Measurements from ENCODE around the gene PCSK4.

Gene PCSK4

DNA sequence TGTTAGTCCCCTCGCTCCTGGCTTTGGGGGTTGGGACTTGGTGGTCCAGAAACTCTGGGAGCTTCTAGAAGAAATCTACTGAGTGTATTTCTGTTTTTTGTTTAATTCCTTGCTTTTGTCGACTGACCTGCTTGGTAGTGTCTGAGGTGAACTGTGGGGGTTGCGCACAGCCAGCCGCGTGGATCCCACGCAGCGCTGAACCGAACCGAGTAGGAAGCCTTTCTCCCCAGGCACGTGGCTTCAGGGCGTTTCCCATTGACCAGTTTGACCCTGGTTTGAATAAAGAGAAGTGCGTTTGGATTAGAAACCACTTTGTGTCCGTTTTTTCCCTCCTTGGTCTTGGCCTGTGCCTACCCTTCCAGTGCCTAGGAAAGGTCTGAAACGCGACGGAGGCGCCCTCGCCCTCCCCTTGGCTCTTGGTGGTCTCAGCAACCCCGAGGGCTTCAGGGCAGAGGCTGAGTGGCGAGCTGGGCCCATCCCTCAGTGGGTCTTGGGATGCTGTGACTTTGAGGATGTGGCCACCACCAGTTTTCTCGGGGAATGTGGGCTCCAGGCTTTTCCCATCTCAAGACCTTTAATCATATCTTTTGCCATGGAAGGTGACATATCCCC is 54.7 kb downstream of the PCSK4 start:
- DNase-seq: no peak

DNA sequence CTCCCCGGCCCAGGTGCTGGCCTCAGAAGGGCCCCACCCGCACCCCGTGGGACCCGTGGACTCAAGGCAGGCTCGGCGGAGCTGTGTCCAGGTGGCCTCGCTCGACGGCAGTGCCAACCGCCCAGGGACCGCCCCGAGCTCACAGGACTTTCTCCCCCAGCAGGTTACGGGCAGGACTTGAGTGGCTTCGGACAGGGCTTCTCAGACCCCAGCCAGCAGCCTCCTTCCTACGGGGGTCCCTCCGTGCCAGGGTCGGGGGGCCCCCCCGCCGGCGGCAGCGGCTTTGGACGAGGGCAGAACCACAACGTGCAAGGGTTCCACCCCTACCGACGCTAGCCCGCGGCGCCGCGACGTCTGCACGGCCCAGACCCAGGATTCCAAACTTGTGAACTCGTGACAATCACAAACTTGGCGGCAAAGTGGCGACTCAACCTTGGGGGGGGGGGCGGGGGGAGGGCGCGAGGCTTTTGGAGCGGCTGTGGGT is 55.5 kb downstream of the PCSK4 start:
- DNase-seq: no peak

DNA sequence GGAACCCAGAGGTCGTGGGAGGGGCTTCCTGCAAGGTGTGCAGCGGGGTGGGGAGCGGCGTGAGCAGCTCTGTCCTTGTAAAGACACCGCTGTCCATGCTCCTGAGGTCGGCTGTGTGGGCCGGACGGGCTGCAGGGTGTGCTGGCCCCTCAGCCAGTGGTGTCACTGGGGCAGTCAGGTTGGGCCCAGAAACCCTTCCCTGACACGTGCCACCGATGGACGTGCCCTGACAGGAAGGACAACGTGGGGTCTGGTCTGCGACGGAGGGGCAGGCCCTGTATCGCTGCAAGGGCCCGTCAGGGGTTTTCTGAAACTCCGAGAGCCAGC is 56.1 kb downstream of the PCSK4 start:
- DNase-seq: no peak

DNA sequence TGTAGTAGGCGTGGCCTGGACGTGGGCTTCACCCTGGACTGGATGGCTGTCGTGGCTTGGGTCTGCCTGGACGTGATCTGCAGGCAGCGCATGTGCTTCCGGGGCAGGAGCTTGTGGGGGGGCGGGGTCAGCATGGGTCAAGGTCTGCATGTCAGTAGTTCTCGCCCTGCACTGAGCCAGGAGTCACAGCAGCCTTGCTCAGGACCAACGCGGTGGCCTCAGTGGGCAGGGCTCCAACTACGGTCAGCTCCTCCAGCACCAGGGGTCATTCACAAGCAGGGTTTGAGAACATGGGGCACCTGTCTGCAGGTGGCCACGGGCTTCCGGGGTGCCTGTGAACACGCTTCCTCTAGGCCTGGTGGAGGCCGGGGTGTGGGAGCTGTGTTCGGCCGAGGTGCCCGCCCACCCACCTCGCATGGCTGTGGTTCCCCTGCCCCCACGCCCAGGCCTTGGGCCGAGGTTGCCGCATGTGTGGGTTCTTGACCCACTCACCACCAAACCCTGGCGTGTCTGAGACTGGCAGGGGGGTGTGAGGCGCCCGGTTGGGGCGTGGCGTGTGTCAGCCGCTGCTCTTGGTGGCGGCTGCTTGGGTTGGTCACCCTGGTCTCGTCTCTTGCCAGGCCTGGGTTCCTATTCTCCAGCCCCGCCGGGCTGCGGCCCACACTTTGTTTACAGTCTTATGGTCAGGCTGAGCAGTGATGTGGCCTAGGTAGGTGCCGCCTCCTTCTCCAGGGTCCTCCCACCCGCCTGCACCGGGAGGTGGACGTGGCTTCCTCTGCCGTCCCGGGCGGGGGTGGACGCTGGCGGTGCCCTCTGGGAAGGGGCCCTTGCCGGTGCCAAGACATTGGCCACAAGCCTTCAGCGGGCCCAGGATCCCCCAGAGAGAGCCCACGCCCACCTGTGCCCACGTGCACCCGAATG is 56.8 kb downstream of the PCSK4 start:
- DNase-seq: no peak

DNA sequence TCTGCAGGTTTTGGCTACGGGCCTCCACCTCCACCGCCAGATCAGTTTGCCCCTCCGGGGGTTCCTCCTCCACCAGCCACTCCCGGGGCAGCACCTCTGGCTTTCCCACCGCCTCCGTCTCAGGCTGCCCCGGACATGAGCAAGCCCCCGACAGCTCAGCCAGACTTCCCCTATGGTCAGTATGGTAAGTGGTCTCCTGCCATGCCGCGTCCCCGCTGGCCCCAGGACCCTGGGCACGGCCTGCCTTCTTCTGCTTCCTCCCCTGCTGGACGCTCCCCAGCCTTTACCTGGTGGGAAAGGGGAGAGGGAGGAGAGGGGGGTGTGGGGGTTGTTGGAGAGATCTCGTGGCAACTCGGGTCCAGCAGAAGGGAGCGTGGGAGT is 57.7 kb downstream of the PCSK4 start:
- no peak for DNase-seq

DNA sequence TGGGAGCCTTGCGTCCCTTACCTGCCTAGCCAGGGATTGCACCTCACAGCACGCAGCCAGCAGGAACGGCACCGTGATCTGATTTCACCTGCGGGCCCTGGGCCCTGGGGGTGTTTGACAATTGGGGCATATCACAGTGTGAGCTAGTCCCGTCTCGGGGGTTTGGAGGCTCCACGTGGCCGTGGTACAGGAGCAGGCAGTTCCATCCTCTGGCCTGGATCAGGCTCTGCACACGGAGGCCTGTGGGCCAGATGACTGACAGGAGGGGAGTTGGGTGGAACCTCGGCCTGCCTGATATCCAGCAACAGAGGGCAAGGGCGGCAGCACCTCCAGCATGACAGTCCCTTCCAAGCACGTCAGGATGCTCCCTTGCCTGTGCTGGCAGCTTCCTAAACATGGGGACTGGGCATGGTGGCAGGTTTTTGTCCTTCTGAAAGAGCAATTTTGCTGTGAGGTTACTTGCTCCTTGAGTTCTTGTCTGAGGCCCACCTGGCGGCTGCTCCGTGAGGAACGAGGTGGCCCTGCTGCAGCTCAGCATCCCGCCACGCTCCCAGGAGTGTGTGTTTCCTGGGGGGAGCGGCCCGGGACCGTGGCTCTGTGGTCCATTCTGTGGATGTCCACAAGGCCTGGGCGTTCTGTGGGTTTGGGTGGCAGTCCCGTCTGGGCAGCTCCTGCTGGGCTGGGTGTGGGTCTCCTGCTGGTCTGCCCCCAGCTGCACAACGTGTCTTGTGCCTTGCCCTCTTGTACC is 58.2 kb downstream of the PCSK4 start:
- DNase-seq: no peak
